Measurements from ENCODE around the gene DOCK2. TPM values are rescaled to one million over a fixed set of nuclear protein-coding genes. Genes with fewer than 3 reads are reported as not detected.

Gene DOCK2
- total RNA-seq, 2 donors from 2014 or later: 249 to 284 TPM

DNA sequence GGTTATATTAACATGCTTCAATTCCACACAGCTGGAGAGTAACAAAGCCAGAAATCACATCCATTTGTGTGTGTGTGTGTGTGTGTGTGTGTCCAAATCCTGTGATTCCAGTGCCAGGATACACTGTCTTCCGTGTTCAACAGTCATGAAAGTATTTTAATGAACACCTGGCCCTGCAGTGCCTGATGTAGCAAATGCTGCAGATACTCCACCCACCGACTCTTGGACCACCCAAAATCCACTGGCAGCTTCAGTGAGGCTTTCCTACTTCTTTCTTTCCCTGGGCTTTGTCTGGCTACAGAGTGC, 356.4 kb downstream of the DOCK2 start:
- H3K9me3 ChIP-seq (ENCODE audit: control insufficient read depth, low read length, poor library complexity, severe bottlenecking): no peaks in the 10 kb centered on the region
- DNase-seq (no peak), ATAC-seq (no peak)
- Mint-ChIP-seq H3K36me3 (ENCODE audit: low read depth) (peaks cover 13% of the 10 kb centered on the region), H3K4me1 (peaks cover 5% of the 10 kb centered on the region), H3K4me3 (no peak overlapping the region), H3K27ac (no peak overlapping the region), H3K27me3 (no peaks in the 10 kb centered on the region)

DNA sequence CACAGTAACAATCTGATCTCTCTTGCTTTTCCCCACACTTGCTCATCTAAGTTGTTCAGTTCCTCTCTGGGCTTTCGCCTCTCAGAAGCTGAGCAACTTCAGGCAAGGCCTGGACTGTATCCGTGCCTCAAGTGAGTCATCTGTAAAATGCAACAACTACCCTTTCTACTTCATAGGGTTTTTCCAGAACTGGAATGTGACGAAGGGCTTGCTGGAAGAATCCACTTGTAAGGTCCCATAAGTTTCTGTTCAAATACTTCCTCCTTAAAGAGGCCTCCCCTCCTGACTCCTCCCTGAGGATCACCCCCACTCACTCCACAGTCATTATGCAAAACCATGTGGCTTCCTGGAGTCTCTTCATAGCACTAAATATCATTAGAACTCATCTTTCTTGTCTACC, 360.7 kb downstream of the DOCK2 start:
- Mint-ChIP-seq H3K4me1 (peaks cover 2% of the 10 kb centered on the region), H3K4me3 (peak overlapping the region; percentile 16), H3K36me3 (ENCODE audit: low read depth) (peaks cover 14% of the 10 kb centered on the region), H3K27me3 (no peaks in the 10 kb centered on the region), H3K27ac (no peak overlapping the region)
- no peaks in the 10 kb centered on the region for H3K9me3 ChIP-seq (ENCODE audit: control insufficient read depth, low read length, poor library complexity, severe bottlenecking)
- DNase-seq: no peak
- ATAC-seq: no peak

DNA sequence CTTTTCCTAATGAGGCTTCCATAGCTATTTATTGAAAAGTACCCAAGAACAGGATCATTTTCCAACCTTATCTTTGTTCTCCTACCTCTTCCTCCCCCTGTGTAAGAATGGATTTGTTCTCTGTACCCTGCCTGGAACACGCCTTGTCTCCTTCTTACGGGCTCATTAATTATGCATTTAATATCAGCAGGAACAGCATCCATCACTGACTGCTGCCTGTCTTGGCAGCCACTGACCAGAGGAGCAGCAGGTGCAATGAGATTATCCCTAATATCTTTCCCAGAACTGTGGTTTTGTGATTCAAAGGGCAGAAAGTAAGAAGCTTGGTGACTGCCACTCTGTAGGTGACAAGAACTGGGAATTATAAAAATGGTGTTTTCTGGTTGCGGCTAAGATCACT, 362.5 kb downstream of the DOCK2 start:
- Mint-ChIP-seq H3K27me3 (no peaks in the 10 kb centered on the region), H3K36me3 (ENCODE audit: low read depth) (peaks cover 12% of the 10 kb centered on the region), H3K27ac (no peak overlapping the region), H3K4me3 (no peak overlapping the region), H3K4me1 (peaks cover 1% of the 10 kb centered on the region)
- ATAC-seq (no peak), DNase-seq (no peak)
- H3K9me3 ChIP-seq (ENCODE audit: control insufficient read depth, low read length, poor library complexity, severe bottlenecking): no peaks in the 10 kb centered on the region

DNA sequence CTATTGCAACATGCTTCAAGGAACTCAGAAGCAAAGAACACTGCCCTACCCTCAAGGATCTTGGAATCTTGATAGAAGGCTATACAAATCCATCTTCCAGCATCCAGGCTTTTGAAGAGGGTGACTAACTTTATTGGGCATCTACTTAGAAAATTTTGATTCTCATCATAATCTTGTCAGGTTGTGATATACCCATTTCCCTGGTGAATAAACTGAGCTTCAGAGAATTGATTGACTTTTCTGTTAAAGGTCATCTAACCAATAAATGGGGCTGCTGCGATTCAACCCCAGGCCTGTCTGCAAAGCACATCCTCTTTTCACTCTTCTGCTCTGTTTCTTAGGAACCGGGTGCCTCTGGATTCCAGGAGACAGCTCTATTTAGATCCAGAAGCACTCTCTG, 363.1 kb downstream of the DOCK2 start:
- H3K9me3 ChIP-seq (ENCODE audit: control insufficient read depth, low read length, poor library complexity, severe bottlenecking): no peaks in the 10 kb centered on the region
- Mint-ChIP-seq H3K4me3 (no peak overlapping the region), H3K27me3 (no peaks in the 10 kb centered on the region), H3K4me1 (no peaks in the 10 kb centered on the region), H3K27ac (no peak overlapping the region), H3K36me3 (ENCODE audit: low read depth) (peaks cover 10% of the 10 kb centered on the region)
- DNase-seq (no peak), ATAC-seq (no peak)

DNA sequence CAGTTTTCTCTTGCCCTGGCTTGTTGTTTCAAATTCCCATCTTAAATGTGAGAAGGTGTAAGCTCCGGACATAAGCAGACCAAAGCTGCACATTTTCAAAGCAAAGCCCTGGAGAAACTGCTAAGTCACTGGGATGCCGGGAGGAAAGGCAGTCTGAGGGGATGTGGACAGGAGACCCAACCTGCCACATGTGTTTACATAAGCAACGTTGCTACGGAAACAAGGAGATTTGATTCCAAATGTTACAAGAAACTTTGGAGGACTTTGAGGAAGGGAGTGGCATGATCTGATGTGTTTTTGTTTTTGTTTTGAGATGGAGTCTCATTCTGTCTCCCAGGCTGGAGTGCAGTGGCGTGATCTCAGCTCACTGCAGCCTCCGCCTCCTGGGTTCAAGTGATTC, 368.9 kb downstream of the DOCK2 start:
- ATAC-seq (no peak), DNase-seq (no peak)
- no peaks in the 10 kb centered on the region for H3K9me3 ChIP-seq (ENCODE audit: control insufficient read depth, low read length, poor library complexity, severe bottlenecking)
- H3K4me1 Mint-ChIP-seq: no peaks in the 10 kb centered on the region
- no peaks in the 10 kb centered on the region for H3K27me3 Mint-ChIP-seq
- peaks cover 8% of the 10 kb centered on the region for H3K36me3 Mint-ChIP-seq (ENCODE audit: low read depth)
- H3K4me3 Mint-ChIP-seq: peak overlapping the region; percentile 28
- H3K27ac Mint-ChIP-seq: peak overlapping the region; percentile 29

DNA sequence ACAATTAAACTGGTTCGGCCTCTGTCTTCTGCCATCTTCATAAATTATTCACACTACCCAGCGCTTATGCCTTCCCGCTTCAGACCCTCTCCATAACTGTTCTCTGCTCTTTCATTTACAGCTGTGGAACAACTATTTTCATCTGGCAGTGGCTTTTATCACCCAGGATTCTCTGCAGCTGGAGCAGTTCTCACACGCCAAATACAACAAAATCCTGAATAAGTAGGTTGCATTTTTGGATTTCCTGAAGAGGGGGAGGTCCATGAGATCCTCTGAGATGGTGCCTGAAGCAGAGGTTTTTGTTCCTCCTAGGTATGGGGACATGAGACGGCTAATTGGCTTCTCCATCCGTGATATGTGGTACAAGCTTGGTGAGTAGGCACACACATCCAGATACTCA, 371.3 kb downstream of the DOCK2 start:
- H3K36me3 Mint-ChIP-seq (ENCODE audit: low read depth): peaks cover 13% of the 10 kb centered on the region
- no peak overlapping the region for H3K27ac Mint-ChIP-seq
- no peak overlapping the region for H3K4me3 Mint-ChIP-seq
- DNase-seq (no peak), ATAC-seq (no peak)
- no peaks in the 10 kb centered on the region for H3K27me3 Mint-ChIP-seq
- no peaks in the 10 kb centered on the region for H3K9me3 ChIP-seq (ENCODE audit: control insufficient read depth, low read length, poor library complexity, severe bottlenecking)
- H3K4me1 Mint-ChIP-seq: no peaks in the 10 kb centered on the region

DNA sequence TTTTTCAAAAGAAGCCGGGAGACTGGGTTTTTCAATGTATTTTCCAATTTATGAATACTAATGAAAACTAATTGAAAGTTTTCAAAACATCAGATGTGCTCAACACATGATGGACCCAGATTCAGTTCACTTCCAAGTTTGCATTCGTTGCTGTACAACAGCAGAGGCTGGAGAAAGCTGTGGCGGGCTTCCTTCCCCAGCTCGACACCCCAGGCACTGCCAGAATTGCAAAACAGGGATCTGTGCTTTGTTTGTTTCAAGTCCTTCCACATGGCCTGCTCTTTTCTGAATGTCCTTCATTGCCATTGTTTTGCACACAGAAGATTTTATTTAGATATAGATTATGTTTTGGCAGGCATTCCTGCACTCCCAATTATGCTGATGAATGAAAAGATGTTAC, 373.5 kb downstream of the DOCK2 start:
- H3K9me3 ChIP-seq (ENCODE audit: control insufficient read depth, low read length, poor library complexity, severe bottlenecking): no peaks in the 10 kb centered on the region
- peaks cover 3% of the 10 kb centered on the region for H3K4me1 Mint-ChIP-seq
- peaks cover 16% of the 10 kb centered on the region for H3K36me3 Mint-ChIP-seq (ENCODE audit: low read depth)
- H3K27ac Mint-ChIP-seq: no peak overlapping the region
- ATAC-seq (no peak), DNase-seq (no peak)
- no peak overlapping the region for H3K4me3 Mint-ChIP-seq
- no peaks in the 10 kb centered on the region for H3K27me3 Mint-ChIP-seq

DNA sequence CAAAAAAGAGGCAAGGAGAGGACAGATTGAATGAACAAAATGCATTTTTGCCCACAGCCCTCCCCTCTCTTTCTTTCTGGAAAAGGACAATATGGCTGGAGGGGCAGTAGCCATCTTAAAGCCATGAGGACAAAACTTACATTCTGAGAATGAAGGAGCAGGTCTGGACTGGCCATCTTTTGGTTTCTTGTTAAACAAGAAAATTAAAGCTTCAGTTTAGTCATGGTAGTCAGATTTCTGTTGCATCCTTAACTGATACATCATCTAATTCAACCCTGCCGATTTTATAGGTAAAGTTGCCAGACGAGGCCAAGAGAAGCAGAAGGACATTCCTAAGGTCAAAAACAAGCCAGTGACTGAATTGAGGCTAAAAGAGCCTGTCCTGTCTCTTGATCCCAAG, 374.7 kb downstream of the DOCK2 start:
- H3K27me3 Mint-ChIP-seq: no peaks in the 10 kb centered on the region
- ATAC-seq (no peak), DNase-seq (no peak)
- H3K4me1 Mint-ChIP-seq: peaks cover 5% of the 10 kb centered on the region
- no peak overlapping the region for H3K27ac Mint-ChIP-seq
- H3K36me3 Mint-ChIP-seq (ENCODE audit: low read depth): peaks cover 19% of the 10 kb centered on the region
- H3K4me3 Mint-ChIP-seq: no peak overlapping the region
- H3K9me3 ChIP-seq (ENCODE audit: control insufficient read depth, low read length, poor library complexity, severe bottlenecking): no peaks in the 10 kb centered on the region

DNA sequence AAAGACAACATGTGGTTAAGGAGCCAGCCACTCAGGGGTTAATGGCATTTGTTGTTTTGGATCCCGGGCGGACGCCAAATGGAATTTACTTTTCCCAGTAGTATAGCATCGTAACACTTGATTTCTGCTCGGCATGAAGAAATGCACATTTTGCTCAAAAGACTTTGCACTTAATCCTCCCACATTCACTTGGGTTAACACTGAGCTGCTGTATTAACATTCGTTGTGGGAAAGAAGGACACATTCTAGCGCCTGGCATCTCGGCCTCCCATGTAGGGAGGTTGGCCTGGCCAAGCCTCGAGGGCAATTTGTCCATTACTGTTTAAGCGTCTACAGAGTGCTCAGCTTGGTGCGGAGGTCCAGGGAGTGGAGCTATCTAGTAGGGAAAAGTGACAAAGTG, 375.5 kb downstream of the DOCK2 start:
- no peak for DNase-seq
- no peaks in the 10 kb centered on the region for H3K27me3 Mint-ChIP-seq
- H3K4me1 Mint-ChIP-seq: peaks cover 5% of the 10 kb centered on the region
- no peak overlapping the region for H3K4me3 Mint-ChIP-seq
- no peaks in the 10 kb centered on the region for H3K9me3 ChIP-seq (ENCODE audit: control insufficient read depth, low read length, poor library complexity, severe bottlenecking)
- H3K27ac Mint-ChIP-seq: no peak overlapping the region
- no peak for ATAC-seq
- H3K36me3 Mint-ChIP-seq (ENCODE audit: low read depth): peaks cover 19% of the 10 kb centered on the region

DNA sequence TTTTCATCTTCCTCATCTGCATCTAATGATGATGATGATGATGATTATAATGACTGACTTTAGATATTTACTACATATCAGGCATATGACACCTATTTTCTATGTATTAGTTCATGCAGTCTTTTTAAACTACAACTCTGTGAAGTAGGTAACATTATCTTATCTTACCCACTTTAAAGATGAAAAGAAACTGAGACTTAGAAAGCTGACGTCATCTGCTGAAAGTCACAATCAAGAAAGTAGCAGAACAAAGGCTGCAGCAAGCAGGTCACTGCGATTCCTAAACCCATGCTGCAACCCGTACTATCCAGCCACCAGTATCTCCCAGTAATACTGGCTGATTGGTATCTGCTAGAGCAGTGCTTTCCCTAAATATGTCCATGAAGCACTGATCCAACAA, 383.3 kb downstream of the DOCK2 start:
- Mint-ChIP-seq H3K27ac (no peak overlapping the region), H3K4me3 (no peak overlapping the region), H3K27me3 (no peaks in the 10 kb centered on the region), H3K36me3 (ENCODE audit: low read depth) (peaks cover 29% of the 10 kb centered on the region), H3K4me1 (peaks cover 12% of the 10 kb centered on the region)
- no peak for DNase-seq
- no peaks in the 10 kb centered on the region for H3K9me3 ChIP-seq (ENCODE audit: control insufficient read depth, low read length, poor library complexity, severe bottlenecking)
- no peak for ATAC-seq

DNA sequence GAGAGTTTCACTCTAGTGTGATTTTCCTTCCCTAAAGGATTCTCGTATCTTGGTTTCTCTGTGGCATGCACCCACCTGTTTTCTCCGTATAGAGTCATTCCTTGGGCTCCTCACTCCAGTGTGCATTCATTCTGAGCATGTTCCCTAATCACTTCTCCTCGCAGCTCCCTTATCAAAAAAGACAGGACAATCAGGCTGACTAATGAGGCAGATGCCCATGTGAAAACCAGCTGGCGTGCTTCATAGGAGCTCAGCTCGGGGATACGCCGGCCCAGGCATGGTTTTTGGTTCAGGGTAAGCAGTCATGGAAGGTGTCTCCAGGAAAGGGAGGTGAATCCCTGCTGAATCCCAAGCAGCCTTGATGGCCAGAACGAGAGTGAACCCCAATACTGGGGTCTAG, 384.4 kb downstream of the DOCK2 start:
- no peaks in the 10 kb centered on the region for H3K9me3 ChIP-seq (ENCODE audit: control insufficient read depth, low read length, poor library complexity, severe bottlenecking)
- Mint-ChIP-seq H3K36me3 (ENCODE audit: low read depth) (peaks cover 30% of the 10 kb centered on the region), H3K4me1 (peaks cover 9% of the 10 kb centered on the region), H3K27ac (no peak overlapping the region), H3K27me3 (no peaks in the 10 kb centered on the region), H3K4me3 (no peak overlapping the region)
- ATAC-seq (no peak), DNase-seq (no peak)

DNA sequence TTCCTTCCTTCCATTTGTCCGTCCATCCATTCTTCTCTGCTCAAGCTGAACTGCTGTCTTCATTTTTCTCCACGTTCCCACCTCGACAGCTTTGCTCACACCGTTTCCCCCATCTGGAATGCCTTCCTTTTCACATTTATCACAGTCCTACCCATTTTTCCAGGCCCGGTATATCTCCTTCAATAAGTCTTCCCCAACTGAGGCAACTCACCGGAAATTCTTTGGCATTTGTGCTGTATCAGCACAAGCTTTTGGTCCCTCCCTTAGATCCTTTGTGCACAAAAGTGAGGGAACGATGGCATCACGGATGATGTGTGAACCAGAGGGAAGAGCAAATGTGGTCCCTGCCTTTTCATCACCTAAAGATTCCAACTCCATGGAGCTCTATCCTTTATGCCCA, 388.8 kb downstream of the DOCK2 start:
- Mint-ChIP-seq H3K27me3 (no peaks in the 10 kb centered on the region), H3K4me1 (peaks cover 3% of the 10 kb centered on the region), H3K4me3 (no peak overlapping the region), H3K36me3 (ENCODE audit: low read depth) (peaks cover 19% of the 10 kb centered on the region), H3K27ac (no peak overlapping the region)
- ATAC-seq (no peak), DNase-seq (no peak)
- H3K9me3 ChIP-seq (ENCODE audit: control insufficient read depth, low read length, poor library complexity, severe bottlenecking): no peaks in the 10 kb centered on the region

DNA sequence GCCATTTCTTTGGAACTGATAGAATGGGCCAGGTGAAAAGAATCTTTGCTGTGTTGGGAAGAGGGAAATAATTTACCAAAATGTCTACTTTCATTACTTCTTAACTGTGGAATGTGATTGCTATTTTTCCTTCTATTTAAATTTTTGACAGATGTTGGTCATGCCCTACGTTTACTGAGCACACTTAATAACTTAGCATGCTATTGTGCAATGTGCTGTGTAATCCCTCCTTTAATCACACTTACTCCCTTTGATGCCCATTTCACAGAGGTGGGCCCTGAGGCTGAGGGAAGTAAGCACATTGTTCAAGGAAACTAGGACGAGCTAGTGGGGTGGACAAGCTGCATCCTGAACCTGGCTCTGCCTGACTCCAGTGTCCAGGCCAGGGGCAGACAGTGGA, 391.0 kb downstream of the DOCK2 start:
- no peaks in the 10 kb centered on the region for H3K27me3 Mint-ChIP-seq
- DNase-seq: no peak
- H3K27ac Mint-ChIP-seq: no peak overlapping the region
- no peak overlapping the region for H3K4me3 Mint-ChIP-seq
- H3K9me3 ChIP-seq (ENCODE audit: control insufficient read depth, low read length, poor library complexity, severe bottlenecking): no peaks in the 10 kb centered on the region
- H3K4me1 Mint-ChIP-seq: no peaks in the 10 kb centered on the region
- peaks cover 14% of the 10 kb centered on the region for H3K36me3 Mint-ChIP-seq (ENCODE audit: low read depth)
- no peak for ATAC-seq

DNA sequence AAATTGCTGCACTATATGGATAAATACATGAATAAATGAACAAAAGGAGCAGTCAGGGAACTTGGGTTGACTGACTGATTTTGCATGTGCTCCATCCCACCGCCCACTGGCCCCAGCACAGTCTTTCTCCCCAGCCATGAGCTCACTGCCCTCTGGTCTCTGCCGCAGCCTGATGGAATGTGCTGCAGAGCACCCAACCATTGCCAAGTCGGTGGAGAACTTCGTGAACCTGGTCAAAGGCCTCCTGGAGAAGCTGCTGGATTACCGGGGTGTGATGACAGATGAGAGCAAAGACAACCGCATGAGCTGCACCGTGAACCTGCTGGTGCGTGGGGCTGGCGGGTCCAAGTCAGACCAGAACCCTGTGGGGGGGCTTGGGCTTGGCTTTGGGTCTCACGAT, 397.2 kb downstream of the DOCK2 start:
- ATAC-seq: no peak
- no peaks in the 10 kb centered on the region for H3K9me3 ChIP-seq (ENCODE audit: control insufficient read depth, low read length, poor library complexity, severe bottlenecking)
- no peak for DNase-seq
- Mint-ChIP-seq H3K4me1 (peaks cover 11% of the 10 kb centered on the region), H3K36me3 (ENCODE audit: low read depth) (peaks cover 9% of the 10 kb centered on the region), H3K27ac (no peak overlapping the region), H3K27me3 (no peaks in the 10 kb centered on the region), H3K4me3 (no peak overlapping the region)

DNA sequence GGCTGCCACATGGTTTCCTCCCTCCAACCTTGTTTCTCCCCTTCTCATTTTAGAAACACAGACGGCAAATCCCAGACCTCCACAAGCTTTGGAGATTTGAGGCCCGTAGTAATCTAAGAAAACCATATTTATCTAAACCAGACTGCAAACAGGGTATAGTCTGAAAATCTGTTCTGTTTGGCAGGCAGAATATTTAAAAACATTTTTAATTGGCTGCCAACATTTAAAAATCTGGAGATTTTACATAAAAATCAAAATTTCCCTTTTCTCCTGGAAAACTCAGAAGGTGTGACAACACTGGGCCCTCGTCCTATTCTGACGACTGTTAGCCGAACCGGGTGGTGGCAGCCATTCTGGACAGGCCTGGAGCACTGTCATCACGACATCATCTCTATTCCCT, 401.2 kb downstream of the DOCK2 start:
- H3K9me3 ChIP-seq (ENCODE audit: control insufficient read depth, low read length, poor library complexity, severe bottlenecking): no peaks in the 10 kb centered on the region
- H3K27ac Mint-ChIP-seq: peak overlapping the region; percentile 43
- H3K4me3 Mint-ChIP-seq: no peak overlapping the region
- no peak for ATAC-seq
- DNase-seq: no peak
- H3K27me3 Mint-ChIP-seq: no peaks in the 10 kb centered on the region
- peaks cover 21% of the 10 kb centered on the region for H3K36me3 Mint-ChIP-seq (ENCODE audit: low read depth)
- peaks cover 28% of the 10 kb centered on the region for H3K4me1 Mint-ChIP-seq
